Retinal pigment epithelial cell (primary cell): ENCODE measurements around the gene SEC11C.

Experiments
- DNase-seq: peaks from one replicate; pipeline ENCODE4 v3.0.0-alpha.2; 2010; ENCODE audit warnings: low read depth
- H3K4me3 ChIP-seq: 2 replicates; pipeline ENCODE4 v1.5.1; 2011; ENCODE audit warnings: mild to moderate bottlenecking, low read length, control low read depth, moderate library complexity
- TF ChIP-seq, protein P1 (sequence below): conservative IDR thresholded peaks from 2 replicates; pipeline ENCODE4 v1.5.1; 2011; ENCODE audit warnings: low read depth, low read length, control low read depth, inconsistent platforms

The SEC11C gene

DNA sequence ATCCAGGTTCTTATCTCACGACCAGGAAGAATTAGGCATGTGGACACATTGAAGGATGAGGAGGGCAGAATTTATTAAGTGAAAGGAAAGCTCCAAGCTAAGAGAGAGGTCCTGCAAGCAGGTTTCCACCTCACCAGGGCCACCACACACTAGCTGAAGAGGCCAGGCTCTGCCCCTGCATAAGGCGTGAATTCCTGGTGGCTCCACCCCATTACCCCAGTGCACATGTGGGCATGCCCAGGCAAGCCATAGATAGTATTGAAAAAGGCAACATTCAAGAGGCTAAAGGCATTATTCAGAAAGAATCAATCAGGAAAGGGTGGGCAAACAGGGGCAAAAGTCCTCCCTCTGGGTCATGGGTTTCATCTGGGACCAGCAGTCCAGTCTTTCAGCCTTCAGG is 49.3 kb downstream of the SEC11C start:
- H3K4me3 ChIP-seq, result no peak overlapping the region
- no peak for DNase-seq
- TF ChIP-seq, protein P1, sequence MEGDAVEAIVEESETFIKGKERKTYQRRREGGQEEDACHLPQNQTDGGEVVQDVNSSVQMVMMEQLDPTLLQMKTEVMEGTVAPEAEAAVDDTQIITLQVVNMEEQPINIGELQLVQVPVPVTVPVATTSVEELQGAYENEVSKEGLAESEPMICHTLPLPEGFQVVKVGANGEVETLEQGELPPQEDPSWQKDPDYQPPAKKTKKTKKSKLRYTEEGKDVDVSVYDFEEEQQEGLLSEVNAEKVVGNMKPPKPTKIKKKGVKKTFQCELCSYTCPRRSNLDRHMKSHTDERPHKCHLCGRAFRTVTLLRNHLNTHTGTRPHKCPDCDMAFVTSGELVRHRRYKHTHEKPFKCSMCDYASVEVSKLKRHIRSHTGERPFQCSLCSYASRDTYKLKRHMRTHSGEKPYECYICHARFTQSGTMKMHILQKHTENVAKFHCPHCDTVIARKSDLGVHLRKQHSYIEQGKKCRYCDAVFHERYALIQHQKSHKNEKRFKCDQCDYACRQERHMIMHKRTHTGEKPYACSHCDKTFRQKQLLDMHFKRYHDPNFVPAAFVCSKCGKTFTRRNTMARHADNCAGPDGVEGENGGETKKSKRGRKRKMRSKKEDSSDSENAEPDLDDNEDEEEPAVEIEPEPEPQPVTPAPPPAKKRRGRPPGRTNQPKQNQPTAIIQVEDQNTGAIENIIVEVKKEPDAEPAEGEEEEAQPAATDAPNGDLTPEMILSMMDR, result no peak

GRCh38 chr18:59189746-59190145 is 50.1 kb downstream of the SEC11C start:
- no peak for DNase-seq
- TF ChIP-seq, protein P1, result no peak
- H3K4me3 ChIP-seq, result no peak overlapping the region

DNA sequence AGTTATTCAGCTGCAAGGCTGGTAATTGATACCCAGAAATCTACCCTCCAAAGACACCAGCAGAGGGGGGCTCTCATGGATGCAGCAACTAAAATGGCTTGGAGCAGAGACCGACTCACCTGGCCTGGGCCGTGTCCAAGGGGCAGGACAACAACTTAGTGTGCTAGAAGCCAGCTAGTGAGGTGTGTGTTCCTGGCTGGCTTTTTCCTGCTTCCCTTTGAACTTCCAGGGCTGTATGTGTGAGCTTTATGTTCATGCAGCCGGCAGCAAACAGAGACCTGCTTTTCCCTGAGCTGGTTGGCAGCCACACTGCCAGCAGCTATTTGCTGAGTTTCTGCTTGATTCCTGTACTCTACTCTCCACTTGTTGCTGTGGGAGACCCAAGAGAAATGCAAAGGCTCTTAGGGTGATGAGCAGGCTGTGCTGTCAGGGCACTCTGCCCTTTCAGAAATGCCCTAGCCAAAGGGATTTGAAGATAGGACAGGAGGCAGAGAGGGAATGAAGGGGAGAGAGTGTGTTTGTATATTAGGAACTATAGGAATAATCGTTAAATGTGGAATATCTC is 56.6 kb downstream of the SEC11C start:
- no peak for DNase-seq
- no peak overlapping the region for H3K4me3 ChIP-seq
- TF ChIP-seq, protein P1, result no peak

GRCh38 chr18:59197636-59198035 is 58.0 kb downstream of the SEC11C start:
- no peak overlapping the region for H3K4me3 ChIP-seq
- TF ChIP-seq, protein P1, result no peak
- DNase-seq, result no peak

DNA sequence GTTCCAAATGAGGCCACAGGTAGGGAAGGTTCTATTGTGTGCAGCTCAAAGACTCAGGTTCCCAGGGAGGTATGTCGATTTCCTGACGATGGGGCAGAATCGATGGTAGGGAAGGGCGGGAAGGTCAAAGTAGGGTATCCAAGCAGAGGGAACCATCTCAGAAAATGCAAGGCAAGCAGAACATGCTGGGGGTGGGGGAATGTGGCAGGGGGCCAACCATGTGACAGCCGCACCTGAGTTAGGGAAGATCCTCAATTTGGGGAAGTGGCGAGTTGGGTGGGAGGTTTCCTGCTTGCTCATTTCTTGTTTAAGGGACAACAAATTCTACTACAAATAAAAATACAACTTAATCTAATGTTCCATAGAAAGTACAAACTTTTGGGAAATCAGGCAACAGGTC is 58.5 kb downstream of the SEC11C start:
- TF ChIP-seq, protein P1, result no peak

DNA sequence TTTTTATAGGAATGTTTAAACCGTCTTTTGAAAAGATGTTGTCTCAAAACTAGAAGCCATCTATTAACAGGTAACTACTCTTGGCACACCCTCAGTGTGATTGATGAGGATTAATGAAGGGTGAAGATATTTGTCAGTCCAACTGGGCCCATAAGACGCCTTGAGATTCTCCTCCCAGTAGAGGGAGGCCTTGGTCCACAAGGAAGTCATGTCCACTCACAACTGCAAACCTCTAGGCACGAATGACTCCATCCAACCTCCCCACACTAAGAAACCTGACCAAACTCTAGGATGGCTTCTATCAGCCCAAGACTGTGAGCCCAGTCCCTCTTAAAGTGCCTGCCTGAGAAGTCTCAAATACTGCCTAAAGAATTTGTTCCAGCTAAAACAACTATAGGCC is 61.1 kb downstream of the SEC11C start:
- no peak for DNase-seq
- TF ChIP-seq, protein P1, result peak; percentile 13

More for the DNA sequence above, 58.5 kb downstream of the SEC11C start:
- no peak overlapping the region for H3K4me3 ChIP-seq
- no peak for DNase-seq

DNA sequence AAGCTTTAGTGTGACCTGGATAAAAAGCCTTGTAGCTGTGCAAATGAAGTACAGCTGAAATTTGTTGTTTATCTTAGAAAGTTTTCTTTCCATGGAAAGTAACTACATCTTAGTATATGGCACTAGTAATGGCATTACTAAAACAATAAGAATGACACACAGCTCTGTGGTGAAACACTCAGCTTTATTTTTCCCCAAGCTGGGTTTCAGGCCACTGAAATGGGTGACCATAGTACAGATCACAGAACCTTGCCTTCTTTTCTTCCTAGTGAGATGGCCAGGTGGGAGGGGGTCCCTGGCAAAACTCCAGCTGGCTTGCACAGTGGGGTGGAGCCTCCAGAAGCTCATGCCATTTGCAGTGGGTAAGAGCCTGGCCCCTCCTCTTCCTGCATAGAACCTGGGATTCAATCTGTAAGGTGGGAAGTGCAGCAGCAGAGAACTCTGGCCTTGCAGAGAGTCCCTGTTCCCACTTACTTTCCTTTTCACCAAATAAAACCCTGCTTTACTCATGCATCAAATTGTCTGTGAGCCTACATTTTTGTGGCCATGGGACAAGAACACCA is 62.7 kb downstream of the SEC11C start:
- DNase-seq, result no peak
- TF ChIP-seq, protein P1, result no peak
- H3K4me3 ChIP-seq, result no peak overlapping the region

More for the DNA sequence above, 61.1 kb downstream of the SEC11C start:
- H3K4me3 ChIP-seq, result no peak overlapping the region
